HT-29 (cell line): ENCODE results near the gene PATJ. TPM values are rescaled to one million over a fixed set of nuclear protein-coding genes. Genes with fewer than 3 reads are reported as not detected.
"Not testable (repeated sequence)": the region's sequence is repeated elsewhere in the genome, so short reads cannot be mapped to it uniquely, and the experiment has no call there.

Experiments
- DNase-seq: peaks from one replicate; pipeline ENCODE4 v3.0.0-alpha.2; 2015; ENCODE audit warnings: low spot score
- total RNA-seq: library from RNA; depleted of rRNA; stranded (reverse); fragments of >200 nt; shearing (Covaris generic); gene quantifications from 2 replicates; pipeline ENCODE4 v1.2.3, GENCODE V29; 2014

The PATJ gene
- total RNA-seq, 1 experiment from 2014 or later: 33.8 TPM

DNA sequence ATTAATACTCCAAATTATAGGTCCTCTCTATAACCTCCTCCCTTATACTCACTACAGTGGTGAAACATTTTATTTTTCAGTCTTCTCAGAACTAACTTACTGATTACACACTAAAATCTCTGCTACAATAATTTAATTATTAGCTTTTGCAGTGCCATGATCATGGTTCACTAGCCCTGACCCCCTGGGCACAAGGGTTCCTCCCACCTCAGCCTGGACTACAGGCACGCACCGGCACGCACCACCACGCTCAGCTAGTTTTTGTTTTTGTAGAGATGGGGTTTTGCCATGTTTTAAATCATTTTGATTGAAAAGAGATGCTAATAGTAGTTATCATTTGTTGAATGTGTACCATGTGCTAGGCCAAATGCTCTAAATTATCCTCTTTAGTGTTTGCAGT lies 6.3 kb downstream of the PATJ start:
- no peak for DNase-seq

DNA sequence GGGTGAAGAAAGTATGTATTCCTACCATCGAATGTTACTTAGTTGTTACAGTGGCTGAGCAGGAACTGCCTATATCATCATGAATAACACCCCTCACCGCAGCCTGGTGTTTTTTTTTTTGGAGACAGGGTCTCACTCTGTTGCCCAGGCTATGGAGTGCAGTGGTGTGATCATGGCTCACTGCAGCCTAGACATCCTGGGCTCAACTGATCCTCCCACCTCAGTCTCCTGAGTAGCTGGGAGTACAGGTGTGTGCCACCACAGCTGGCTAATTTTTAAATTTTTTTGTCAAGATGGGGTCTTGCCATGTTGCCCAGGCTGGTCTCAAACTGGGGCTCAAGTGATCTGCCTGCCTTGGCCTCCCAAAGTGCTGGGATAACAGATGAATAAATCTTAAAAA lies 7.3 kb downstream of the PATJ start:
- no peak for DNase-seq

DNA sequence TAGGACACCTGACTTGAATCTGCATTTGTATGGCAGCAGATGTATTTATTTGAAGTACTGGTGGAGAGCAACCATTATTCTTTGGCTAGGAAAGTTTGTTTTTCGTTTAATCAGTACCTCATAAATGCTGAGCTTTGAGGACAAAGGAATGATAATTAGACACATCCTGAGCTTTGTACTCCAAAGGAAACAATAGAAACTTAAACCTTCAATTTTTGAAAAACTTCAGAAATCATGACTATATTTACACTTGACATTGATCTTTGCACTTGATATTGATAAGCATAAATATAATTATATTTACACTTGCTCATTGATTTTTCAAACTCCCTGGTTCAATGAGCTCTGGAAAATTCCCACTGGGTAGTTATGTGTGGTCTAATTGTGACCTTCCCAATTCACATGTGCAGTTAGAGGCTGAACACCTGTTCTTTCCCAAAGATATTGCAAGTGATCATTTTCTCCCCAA lies 10.7 kb downstream of the PATJ start:
- DNase-seq: no peak

GRCh38 chr1:61753998-61754508 lies 11.8 kb downstream of the PATJ start:
- no peak for DNase-seq

- DNase-seq: peak; percentile 30
These were observed 12.3 kb downstream of the PATJ start for GRCh38 chr1:61754545-61754944.

DNA sequence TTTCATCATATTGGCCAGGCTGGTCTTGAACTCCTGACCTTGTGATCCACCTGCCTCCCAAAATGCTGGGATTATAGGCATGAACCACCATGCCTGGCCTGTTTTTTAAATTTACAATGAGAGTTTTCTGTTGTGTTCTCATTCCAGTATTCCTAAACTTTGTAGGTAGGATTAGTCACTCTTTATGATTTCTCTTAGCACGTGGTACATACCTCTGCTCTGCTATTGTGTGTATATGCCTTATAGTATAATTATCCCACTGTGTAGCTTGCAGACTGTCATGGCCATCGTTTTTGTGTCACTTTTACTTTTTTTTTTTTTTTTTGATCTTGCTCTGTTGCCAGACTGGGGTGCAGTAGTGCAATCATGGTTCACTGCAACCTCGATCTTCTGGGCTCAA lies 14.5 kb downstream of the PATJ start:
- DNase-seq: no peak

DNA sequence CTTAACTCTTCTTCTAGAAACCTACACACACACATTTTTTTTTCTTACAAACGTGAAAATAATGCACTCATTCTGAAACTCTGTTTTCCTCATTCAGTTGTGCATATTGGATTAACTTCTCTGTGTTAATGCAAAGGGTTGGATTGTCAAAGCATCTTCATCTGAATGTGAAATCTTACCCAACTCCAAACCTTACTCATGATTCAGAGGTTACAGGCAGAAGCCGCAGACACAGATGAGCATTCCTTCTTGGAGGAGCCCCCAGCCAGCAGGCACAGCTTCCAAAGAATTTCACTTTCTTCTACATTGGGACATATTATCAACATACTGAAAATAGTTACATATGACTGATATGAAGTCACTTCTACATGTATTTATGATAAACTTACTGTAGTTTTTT lies 15.7 kb downstream of the PATJ start:
- no peak for DNase-seq

GRCh38 chr1:61770131-61770530 lies 27.9 kb downstream of the PATJ start:
- DNase-seq: no peak

- DNase-seq: no peak
These were observed 33.8 kb downstream of the PATJ start for GRCh38 chr1:61776091-61776490.

DNA sequence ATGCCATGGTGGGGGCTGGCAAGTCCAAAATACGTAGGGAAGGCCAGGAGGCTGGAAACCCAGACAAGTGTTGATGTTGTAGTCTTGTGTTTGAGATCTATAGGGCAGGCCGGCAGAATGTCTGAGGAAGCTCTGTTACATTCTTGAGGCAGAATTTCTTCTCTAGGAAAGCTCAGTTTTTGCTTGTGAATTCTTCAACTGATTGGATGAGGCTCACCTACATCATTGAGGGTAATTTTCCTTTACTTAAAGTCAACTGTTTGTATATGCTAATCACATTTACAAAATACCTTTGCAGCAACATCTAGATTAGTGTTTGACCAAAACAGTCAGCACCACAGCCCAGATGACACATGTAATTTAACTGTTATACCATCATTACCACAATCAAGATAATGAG lies 37.0 kb downstream of the PATJ start:
- DNase-seq: no peak

DNA sequence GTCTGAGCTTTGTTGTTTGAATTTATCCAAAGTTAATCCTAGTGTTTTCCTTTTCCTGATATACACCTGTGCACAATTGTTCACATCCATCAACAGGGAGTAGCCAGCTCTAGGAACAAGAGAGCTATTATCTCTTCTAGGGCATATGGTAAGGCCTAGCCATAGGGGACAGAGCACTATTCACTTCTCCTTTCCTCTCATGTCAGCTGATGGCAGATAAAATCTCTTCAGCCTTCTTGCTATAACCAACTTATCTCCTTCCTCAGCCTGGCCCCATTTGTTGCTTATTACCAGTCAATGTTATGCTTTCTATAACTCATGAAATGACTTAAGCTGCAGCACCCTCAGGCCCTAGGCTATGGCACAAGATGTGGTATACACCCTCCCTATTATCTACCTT lies 38.9 kb downstream of the PATJ start:
- peak; percentile 28 for DNase-seq

DNA sequence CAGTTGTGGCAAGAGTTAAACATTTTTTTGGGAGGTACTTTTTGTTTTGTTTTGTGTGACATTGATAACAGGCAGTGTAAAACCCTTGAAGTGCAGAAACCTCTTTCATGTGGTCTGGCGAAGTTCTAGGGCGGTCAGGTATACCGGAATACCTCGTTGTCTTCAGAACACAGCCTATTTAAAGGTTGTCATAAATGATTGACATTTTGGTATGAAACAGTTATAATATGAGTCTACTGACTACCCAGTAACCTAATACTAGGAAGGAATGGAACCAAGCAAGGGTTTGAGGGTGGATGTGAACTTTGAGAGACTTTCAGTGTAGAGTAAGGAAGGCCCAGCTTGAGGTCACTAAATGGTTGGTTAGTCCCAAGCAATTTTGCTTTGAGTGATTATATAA lies 40.5 kb downstream of the PATJ start:
- DNase-seq: no peak

- no peak for DNase-seq
These were observed 42.4 kb downstream of the PATJ start for GRCh38 chr1:61784726-61785125.

GRCh38 chr1:61790837-61791236 lies 48.6 kb downstream of the PATJ start:
- no peak for DNase-seq

- no peak for DNase-seq
These were observed 54.9 kb downstream of the PATJ start for GRCh38 chr1:61797045-61797755.

DNA sequence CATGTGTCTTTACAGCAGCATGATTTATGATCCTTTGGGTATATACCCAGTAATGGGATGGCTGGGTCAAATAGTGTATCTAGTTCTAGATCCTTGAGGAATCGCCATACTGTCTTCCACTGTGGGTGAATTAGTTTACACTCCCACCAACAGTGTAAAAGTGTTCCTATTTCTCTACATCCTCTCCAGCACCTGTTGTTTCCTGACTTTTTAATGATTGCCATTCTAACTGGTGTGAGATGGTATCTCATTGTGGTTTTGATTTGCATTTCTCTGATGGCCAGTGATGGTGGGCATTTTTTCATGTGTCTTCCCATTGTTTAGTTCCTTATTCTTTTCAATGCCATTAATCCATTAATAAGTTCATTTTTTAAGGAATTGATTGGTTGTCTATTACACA lies 58.8 kb downstream of the PATJ start:
- not testable (repeated sequence) for DNase-seq

DNA sequence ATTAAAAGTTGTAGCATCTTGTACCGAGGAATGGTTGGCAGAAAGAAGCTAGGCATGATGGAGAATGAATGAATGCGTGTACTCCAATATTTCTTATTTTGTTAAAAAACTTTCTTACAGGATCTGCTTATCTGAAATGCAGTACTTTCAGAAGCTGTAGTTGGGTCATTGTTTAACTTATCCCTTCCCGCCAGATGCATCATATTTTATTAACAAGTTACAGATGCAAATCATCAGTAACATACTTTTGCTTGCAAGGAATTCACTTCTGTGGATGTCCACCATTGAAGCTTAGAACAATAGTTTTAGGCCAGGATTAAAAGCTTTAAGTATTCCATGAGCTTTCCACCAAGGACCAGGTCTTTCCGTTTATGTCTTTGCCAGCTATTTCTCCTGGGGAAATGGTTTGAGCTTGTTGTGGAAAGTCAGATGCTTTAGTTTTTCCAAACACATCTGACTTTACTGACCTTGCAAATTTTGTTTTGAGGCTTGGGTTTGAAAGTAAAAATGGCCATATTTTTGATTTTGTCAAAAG lies 65.4 kb downstream of the PATJ start:
- no peak for DNase-seq

DNA sequence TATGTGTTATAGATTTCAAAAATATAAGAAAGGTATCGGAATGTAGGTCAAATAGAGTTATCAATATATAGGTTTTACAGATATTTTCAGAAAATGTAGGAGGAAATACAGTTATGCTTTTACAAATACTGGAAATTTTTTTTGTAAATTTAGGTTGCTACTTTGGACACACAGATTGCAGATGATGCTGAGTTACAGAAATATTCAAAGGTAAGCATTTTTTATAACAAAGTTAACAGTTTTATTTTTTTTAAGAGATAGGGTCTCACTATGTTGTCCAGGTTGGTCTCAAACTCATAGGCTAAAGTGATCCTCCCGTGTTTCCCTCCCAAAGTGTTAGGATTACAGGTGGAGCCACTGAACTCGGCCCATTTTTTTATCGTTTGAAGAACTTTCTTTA lies 66.0 kb downstream of the PATJ start:
- no peak for DNase-seq

DNA sequence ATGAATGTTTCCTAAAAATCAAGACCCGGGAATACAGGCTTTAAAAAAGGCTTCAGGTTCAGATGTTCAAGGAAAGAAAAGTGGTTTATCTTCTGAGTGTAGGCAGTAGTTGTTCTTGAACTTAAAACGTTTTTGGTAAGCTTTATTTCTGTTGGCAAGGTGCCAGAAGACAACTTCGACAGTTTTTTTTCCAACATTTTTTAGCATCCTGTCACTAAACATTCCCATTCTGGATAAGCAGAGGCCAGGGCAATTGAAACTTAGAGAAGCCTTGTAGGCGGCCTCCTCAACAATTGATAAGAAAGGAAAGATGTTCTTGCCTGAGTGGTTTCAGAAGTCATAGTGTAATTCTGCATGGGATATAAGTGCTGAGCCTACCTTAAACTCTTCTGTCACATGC lies 66.7 kb downstream of the PATJ start:
- no peak for DNase-seq

DNA sequence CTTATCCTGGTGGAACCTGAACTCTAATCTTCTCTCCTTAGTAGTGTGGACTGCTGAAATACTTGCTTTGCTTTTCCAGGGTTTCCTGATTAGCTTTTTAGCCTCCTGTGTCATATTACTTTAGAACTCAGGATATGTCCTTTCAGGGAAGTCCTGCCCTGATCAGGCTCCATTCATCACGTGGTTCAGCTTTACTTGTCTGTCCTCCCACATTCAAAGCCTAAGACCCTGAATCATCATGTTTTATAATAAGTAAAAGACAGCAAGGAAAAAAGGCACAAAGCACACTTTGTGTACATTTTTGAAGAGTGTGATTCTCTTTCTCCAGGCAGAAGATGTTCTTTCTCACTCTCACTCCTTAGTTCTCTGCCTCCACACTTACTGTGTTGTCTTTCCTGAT lies 70.6 kb downstream of the PATJ start:
- DNase-seq: no peak

- no peak for DNase-seq
These were observed 73.9 kb downstream of the PATJ start for GRCh38 chr1:61816191-61816590.

DNA sequence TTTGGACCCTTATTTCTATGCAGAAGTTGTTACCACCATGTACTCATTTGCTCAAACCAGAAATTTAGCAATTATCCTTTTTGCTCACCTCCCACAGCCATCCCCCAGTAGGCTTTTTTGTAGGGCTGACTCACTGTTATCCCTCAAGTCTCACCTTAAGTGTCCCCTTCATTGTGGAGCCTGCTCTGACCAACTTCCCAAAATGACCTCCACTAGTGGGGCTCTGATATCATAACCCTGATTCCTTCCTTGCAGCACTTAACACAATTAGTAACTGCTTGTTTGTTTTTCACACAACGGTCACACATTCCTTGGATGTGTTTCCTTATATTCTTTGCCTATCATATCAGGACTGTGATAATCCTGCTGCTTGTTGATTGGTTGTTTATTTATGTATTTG lies 76.7 kb downstream of the PATJ start:
- DNase-seq: no peak

DNA sequence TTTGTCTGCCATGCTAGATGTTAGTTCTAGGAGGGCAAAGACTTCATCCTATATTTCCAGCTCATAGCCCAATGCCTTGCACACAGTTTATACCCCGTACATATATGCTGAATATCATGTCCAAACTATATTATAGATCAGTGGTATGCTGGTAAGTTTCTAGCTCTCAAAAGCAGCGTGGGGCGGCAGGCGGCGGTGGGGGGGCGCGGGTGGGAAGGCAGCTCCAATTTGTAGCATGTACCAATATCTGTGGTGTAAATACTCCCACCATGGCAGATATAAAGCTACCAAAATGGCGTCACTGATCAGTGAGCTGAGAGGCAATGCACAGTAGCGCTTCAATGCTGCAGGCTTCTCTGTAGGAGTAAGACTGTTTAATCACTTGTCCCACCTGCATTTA lies 77.1 kb downstream of the PATJ start:
- DNase-seq: no peak

DNA sequence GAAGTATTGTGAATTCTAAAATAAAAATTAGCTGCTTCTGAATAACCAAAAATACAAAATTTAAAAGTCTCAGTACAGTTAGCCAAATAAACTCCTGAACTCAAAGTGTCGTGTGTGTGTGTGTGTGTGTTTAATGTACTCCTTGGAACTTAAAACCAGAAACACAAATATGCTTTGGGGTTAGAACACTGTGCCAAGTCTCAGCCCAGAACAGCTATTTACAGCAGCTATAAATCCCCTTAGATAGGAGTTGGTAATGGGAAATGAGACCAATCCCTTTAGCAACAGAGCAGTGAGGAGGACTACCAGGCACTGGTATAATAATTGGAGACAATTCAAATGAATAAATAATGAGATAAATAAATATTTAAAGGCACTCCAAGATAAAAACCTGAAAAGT lies 83.1 kb downstream of the PATJ start:
- DNase-seq: no peak
